ENCODE measurements around the gene FAM117A.

DNA sequence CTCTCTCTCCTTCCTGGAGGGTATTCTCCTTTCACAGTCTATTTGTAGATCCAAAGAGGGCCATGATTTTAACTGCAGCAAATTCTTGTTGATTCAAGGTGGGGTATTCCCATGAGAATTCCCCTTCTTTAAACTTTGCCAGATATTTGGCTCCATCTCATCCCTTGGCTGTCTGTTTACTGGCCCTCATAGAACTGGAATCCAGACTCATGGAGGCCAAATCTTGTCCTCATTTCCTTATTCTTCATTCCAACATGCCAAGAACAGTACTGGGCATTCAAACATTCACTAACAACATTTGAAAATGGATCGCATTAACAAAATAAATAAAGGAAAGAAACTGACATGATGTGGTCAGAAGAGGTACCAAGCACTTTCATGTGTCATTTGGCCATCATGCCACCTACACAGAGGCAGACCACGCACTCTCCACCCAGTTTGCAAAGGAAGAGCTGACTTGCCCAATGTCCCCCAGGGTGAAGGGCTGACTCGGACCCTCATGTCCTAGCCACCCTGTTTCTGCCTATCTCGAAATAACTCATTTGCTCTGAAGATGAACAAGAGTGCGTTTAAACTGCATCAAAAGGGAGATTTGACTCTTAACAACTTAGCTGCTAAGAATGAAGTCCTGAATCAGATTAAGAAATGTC, 33.0 kb downstream of the FAM117A start:
- TF ChIP-seq POLR2AphosphoS5 (IDR thresholded peaks at IDR 0.05; ENCODE audit: low read depth, low read length) = no peak
- no peak for TF ChIP-seq TAF1 (IDR thresholded peaks at IDR 0.05; ENCODE audit: borderline replicate concordance, low read depth, low read length)

Measured in GM12892 (cell line).